ENCODE measurements around the gene ASB16.
"Not testable (repeated sequence)": the region's sequence is repeated elsewhere in the genome, so short reads cannot be mapped to it uniquely, and the experiment has no call there.

ASB16 gene

DNA sequence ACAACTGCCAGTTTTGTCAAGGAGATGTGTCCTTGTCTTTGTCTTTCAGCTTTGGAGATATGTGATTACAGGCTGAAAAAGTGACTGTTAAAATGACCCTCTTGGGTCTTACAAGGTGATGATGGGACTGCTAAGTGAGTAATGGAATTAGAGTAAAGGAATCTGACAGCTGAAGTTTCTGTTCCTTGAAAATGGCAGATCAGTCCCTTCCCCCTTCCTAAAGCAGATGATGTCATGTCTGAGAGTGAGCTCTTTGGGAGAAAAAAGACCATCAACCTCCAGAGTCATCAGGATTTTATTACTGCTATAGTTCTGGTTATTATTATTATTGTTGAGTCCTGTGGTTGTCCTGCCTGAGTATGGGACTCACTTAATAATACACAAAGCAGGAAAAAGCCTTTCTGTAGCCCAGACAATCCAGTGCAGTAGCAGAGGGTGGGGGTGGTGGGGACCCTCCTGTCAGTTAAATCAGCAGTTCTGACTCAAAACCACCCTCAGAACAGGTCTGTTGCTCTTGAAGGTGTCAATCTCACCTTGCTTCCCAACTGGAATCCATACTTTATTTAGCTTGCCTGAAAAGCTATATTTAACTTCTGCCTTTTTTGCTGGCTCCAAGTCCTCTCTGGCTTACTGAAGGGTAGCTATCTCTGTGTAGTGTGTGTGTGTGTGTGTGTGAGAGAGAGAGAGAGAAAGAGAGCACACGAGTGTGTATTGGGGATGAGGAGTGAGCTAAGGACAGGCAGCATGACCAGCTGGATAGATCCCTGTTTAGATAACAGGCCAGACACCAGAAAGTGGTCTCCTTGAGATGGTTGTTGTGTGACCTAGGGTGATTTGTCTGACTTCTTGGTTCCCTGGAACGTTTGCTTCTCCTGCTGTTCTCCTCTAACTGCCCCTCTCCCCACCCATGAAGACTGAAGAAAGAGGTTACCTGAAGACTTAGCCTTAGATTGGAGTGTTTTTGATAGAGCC, 23.8 kb upstream of the ASB16 start:
- H3K27ac ChIP-seq (ENCODE audit: low read length) = no peak overlapping the region
- H3K4me3 ChIP-seq (ENCODE audit: low read length) = no peak overlapping the region
- peaks cover 10% of the 10 kb centered on the region; the same call in 1 of the 2 replicates for H3K4me1 ChIP-seq (ENCODE audit: low read length)
- no peaks in the 10 kb centered on the region for H4K20me1 ChIP-seq (ENCODE audit: insufficient read depth, low read length)
- H3K9me3 ChIP-seq (ENCODE audit: insufficient read depth, low read length) = no peaks in the 10 kb centered on the region
- no peak overlapping the region for H3K9ac ChIP-seq (ENCODE audit: low read length)
- no peaks in the 10 kb centered on the region for H3K27me3 ChIP-seq (ENCODE audit: low read depth, low read length)
- peaks cover 39% of the 10 kb centered on the region for H3K79me2 ChIP-seq (ENCODE audit: low read length)
- H2AFZ ChIP-seq (ENCODE audit: low read depth, low read length) = no peak overlapping the region
- TF ChIP-seq EZH2phosphoT487 (IDR thresholded peaks at IDR 0.05; ENCODE audit: low read depth) = no peak
- TF ChIP-seq, protein P1, sequence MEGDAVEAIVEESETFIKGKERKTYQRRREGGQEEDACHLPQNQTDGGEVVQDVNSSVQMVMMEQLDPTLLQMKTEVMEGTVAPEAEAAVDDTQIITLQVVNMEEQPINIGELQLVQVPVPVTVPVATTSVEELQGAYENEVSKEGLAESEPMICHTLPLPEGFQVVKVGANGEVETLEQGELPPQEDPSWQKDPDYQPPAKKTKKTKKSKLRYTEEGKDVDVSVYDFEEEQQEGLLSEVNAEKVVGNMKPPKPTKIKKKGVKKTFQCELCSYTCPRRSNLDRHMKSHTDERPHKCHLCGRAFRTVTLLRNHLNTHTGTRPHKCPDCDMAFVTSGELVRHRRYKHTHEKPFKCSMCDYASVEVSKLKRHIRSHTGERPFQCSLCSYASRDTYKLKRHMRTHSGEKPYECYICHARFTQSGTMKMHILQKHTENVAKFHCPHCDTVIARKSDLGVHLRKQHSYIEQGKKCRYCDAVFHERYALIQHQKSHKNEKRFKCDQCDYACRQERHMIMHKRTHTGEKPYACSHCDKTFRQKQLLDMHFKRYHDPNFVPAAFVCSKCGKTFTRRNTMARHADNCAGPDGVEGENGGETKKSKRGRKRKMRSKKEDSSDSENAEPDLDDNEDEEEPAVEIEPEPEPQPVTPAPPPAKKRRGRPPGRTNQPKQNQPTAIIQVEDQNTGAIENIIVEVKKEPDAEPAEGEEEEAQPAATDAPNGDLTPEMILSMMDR (IDR thresholded peaks at IDR 0.05; ENCODE audit: low read depth, low read length) = no peak
- no peak overlapping the region for H3K4me2 ChIP-seq (ENCODE audit: low read length)
- peaks cover 32% of the 10 kb centered on the region for H3K36me3 ChIP-seq (replicated peaks; ENCODE audit: low read depth, low read length)

DNA sequence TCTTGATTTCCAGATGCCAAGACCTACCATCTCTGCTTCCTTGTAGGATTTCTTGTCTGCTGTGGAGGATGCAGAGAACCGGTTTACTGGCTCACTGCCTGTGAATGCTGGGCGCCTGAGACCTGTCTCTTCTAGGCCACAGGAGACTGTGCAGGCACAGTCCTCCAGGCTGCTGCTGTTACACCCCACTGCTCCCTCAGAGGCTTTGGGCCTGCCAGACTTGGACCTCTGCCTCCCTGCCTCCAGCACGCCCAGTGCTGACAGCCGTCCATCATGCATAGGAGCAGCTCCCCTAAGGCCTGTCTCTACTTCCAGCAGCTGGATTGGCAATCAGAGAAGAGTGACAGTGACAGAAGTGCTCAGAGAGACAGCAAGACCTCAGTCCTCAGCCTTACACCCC, 22.7 kb upstream of the ASB16 start:
- Histone ChIP-seq H4K20me1 (ENCODE audit: insufficient read depth, low read length) (no peaks in the 10 kb centered on the region), H3K79me2 (ENCODE audit: low read length) (peaks cover 34% of the 10 kb centered on the region), H3K4me3 (ENCODE audit: low read length) (no peak overlapping the region), H3K27me3 (ENCODE audit: low read depth, low read length) (no peaks in the 10 kb centered on the region), H3K9me3 (ENCODE audit: insufficient read depth, low read length) (no peaks in the 10 kb centered on the region), H3K36me3 (replicated peaks; ENCODE audit: low read depth, low read length) (peaks cover 37% of the 10 kb centered on the region), H3K27ac (ENCODE audit: low read length) (no peak overlapping the region), H3K9ac (ENCODE audit: low read length) (no peak overlapping the region), H2AFZ (ENCODE audit: low read depth, low read length) (no peak overlapping the region), H3K4me2 (ENCODE audit: low read length) (no peak overlapping the region), H3K4me1 (ENCODE audit: low read length) (peaks cover 7% of the 10 kb centered on the region; the same call in 1 of the 2 replicates)
- TF ChIP-seq, protein P1 (IDR thresholded peaks at IDR 0.05; ENCODE audit: low read depth, low read length) = no peak
- TF ChIP-seq EZH2phosphoT487 (IDR thresholded peaks at IDR 0.05; ENCODE audit: low read depth) = no peak

DNA sequence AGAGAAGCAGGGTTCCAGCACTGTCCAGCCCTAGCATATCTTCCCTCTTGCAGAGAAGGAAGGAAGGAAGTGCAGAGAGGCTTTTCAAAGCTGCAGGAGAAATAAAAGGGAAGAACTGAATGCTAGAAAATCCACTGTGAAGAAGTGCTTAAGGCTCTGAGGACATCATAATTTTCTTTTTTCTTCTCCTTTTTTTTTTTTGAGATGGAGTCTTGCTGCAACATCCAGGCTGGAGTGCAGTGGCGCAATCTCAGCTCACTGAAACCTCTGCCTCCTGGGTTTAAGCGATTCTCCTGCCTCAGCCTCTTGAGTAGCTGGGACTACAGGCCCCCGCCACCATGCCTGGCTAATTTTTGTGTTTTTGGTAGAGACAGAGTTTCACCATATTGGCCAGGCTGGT, 21.4 kb upstream of the ASB16 start:
- Histone ChIP-seq H3K79me2 (ENCODE audit: low read length) (peaks cover 26% of the 10 kb centered on the region), H3K36me3 (replicated peaks; ENCODE audit: low read depth, low read length) (peaks cover 39% of the 10 kb centered on the region)
- not testable (repeated sequence) for H2AFZ ChIP-seq (ENCODE audit: low read depth, low read length); H3K4me2 ChIP-seq (ENCODE audit: low read length); H3K27me3 ChIP-seq (ENCODE audit: low read depth, low read length); H4K20me1 ChIP-seq (ENCODE audit: insufficient read depth, low read length); H3K4me1 ChIP-seq (ENCODE audit: low read length); H3K27ac ChIP-seq (ENCODE audit: low read length); H3K9me3 ChIP-seq (ENCODE audit: insufficient read depth, low read length); H3K4me3 ChIP-seq (ENCODE audit: low read length); H3K9ac ChIP-seq (ENCODE audit: low read length)

DNA sequence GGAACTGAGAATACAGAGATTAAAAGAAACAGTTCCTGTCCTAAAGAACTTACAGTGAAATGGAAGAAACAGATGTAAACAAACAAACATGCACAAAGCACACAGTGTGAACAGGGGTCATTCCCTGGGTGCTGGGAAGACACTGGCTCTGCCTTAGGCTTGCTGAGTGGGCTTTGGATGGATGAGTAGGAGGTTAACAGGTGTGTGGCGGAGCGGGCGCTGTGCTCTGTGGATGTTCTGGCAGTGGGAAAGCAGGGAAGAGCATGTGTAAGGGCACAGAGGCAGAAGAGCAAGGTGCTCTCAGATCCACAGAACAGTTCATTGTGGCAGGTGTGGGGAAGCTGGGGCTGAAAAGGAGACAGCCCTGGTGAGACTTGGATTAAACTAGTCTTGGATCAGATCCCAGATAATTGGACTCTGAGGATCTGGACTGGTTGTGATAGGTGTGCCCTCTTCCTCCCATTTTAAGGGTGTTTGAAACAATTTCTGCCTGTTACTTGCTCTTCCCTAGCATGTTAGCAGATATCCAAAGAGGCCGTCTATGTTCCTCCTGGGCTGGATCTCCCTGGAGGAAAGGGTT, 20.7 kb upstream of the ASB16 start:
- Histone ChIP-seq H3K27me3 (ENCODE audit: low read depth, low read length) (no peaks in the 10 kb centered on the region), H3K9ac (ENCODE audit: low read length) (no peak overlapping the region), H3K36me3 (replicated peaks; ENCODE audit: low read depth, low read length) (peaks cover 39% of the 10 kb centered on the region), H4K20me1 (ENCODE audit: insufficient read depth, low read length) (no peaks in the 10 kb centered on the region), H3K27ac (ENCODE audit: low read length) (no peak overlapping the region), H3K4me2 (ENCODE audit: low read length) (no peak overlapping the region), H3K9me3 (ENCODE audit: insufficient read depth, low read length) (no peaks in the 10 kb centered on the region), H3K79me2 (ENCODE audit: low read length) (peaks cover 26% of the 10 kb centered on the region), H2AFZ (ENCODE audit: low read depth, low read length) (no peak overlapping the region), H3K4me3 (ENCODE audit: low read length) (no peak overlapping the region), H3K4me1 (ENCODE audit: low read length) (peaks cover 6% of the 10 kb centered on the region; the same call in 1 of the 2 replicates)
- no peak for TF ChIP-seq EZH2phosphoT487 (IDR thresholded peaks at IDR 0.05; ENCODE audit: low read depth)
- TF ChIP-seq, protein P1 (IDR thresholded peaks at IDR 0.05; ENCODE audit: low read depth, low read length) = no peak
